ENCODE measurements around the gene TMEM45B.
"Not testable (repeated sequence)": the region's sequence is repeated elsewhere in the genome, so short reads cannot be mapped to it uniquely, and the experiment has no call there.

DNA sequence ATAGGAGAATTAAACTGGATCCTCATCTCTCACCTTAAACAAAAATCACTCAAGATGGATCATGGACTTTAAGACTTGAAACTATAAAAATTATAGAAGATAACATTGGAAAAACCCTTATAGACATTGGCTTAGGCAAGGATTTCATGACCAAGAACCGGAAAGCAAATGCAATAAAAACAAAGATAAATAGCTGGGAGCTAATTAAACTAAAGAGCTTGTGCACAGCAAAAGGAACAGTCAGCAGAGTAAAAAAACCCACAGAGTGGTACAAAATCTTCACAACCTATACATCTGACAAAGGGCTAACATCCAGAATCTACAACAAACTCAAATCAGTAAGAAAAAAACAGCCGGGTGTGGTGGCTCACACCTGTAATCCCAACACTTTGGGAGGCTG is 7.4 kb upstream of the TMEM45B start:
- TF ChIP-seq, protein P1, sequence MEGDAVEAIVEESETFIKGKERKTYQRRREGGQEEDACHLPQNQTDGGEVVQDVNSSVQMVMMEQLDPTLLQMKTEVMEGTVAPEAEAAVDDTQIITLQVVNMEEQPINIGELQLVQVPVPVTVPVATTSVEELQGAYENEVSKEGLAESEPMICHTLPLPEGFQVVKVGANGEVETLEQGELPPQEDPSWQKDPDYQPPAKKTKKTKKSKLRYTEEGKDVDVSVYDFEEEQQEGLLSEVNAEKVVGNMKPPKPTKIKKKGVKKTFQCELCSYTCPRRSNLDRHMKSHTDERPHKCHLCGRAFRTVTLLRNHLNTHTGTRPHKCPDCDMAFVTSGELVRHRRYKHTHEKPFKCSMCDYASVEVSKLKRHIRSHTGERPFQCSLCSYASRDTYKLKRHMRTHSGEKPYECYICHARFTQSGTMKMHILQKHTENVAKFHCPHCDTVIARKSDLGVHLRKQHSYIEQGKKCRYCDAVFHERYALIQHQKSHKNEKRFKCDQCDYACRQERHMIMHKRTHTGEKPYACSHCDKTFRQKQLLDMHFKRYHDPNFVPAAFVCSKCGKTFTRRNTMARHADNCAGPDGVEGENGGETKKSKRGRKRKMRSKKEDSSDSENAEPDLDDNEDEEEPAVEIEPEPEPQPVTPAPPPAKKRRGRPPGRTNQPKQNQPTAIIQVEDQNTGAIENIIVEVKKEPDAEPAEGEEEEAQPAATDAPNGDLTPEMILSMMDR (IDR thresholded peaks at IDR 0.05) = not testable (repeated sequence)
- TF ChIP-seq POLR2AphosphoS5, EP300 (IDR thresholded peaks at IDR 0.05): not testable (repeated sequence)

Data from esophagus muscularis mucosa (tissue), 4 donors.